ENCODE results near the gene SPATA20. TPM values are rescaled to one million over a fixed set of nuclear protein-coding genes. Genes with fewer than 3 reads are reported as not detected.

The SPATA20 gene
- polyA plus RNA-seq, 1 donor: 61.8 TPM

- WGBS (ENCODE audit: insufficient coverage, low lambda C conversion rate): no CpG with 5 or more reads among the region's 19 CpGs
Observed at GRCh38 chr17:50549256-50549941, 2.4 kb downstream of the SPATA20 start.

GRCh38 chr17:50549969-50550368, 3.0 kb downstream of the SPATA20 start:
- H3K27me3 ChIP-seq (ENCODE audit: control insufficient read depth, insufficient read depth, low read length): no peaks in the 10 kb centered on the region
- H3K27ac ChIP-seq (ENCODE audit: low read length): no peak overlapping the region
- H3K9me3 ChIP-seq (ENCODE audit: control insufficient read depth, low read depth, low read length): no peaks in the 10 kb centered on the region
- WGBS (ENCODE audit: insufficient coverage, low lambda C conversion rate): no CpG with 5 or more reads among the region's 11 CpGs
- H3K36me3 ChIP-seq (ENCODE audit: control insufficient read depth, insufficient read depth, low read length): peaks cover 35% of the 10 kb centered on the region
- H3K4me1 ChIP-seq (ENCODE audit: control insufficient read depth, insufficient read depth, low read length): peaks cover 14% of the 10 kb centered on the region
- H3K4me3 ChIP-seq (ENCODE audit: low read length): no peak overlapping the region
- no peak for DNase-seq

More at GRCh38 chr17:50549256-50549941, 2.4 kb downstream of the SPATA20 start:
- H3K4me3 ChIP-seq (ENCODE audit: low read length): no peak overlapping the region
- H3K9me3 ChIP-seq (ENCODE audit: control insufficient read depth, low read depth, low read length): no peaks in the 10 kb centered on the region
- no peak for DNase-seq
- H3K36me3 ChIP-seq (ENCODE audit: control insufficient read depth, insufficient read depth, low read length): peaks cover 35% of the 10 kb centered on the region
- H3K27ac ChIP-seq (ENCODE audit: low read length): no peak overlapping the region
- H3K4me1 ChIP-seq (ENCODE audit: control insufficient read depth, insufficient read depth, low read length): peaks cover 14% of the 10 kb centered on the region
- H3K27me3 ChIP-seq (ENCODE audit: control insufficient read depth, insufficient read depth, low read length): no peaks in the 10 kb centered on the region

- H3K9me3 ChIP-seq (ENCODE audit: control insufficient read depth, low read depth, low read length): no peaks in the 10 kb centered on the region
- H3K27me3 ChIP-seq (ENCODE audit: control insufficient read depth, insufficient read depth, low read length): no peaks in the 10 kb centered on the region
- peaks cover 14% of the 10 kb centered on the region for H3K4me1 ChIP-seq (ENCODE audit: control insufficient read depth, insufficient read depth, low read length)
- no peak overlapping the region for H3K27ac ChIP-seq (ENCODE audit: low read length)
- peaks cover 43% of the 10 kb centered on the region for H3K36me3 ChIP-seq (ENCODE audit: control insufficient read depth, insufficient read depth, low read length)
- no peak overlapping the region for H3K4me3 ChIP-seq (ENCODE audit: low read length)
- WGBS (ENCODE audit: insufficient coverage, low lambda C conversion rate): no CpG with 5 or more reads among the region's 32 CpGs
- peak; percentile 81 to 88 for DNase-seq
Observed at GRCh38 chr17:50550661-50551432, 3.9 kb downstream of the SPATA20 start.

GRCh38 chr17:50551433-50551815, 4.5 kb downstream of the SPATA20 start:
- peaks cover 14% of the 10 kb centered on the region for H3K4me1 ChIP-seq (ENCODE audit: control insufficient read depth, insufficient read depth, low read length)
- H3K36me3 ChIP-seq (ENCODE audit: control insufficient read depth, insufficient read depth, low read length): peaks cover 44% of the 10 kb centered on the region
- no CpG with 5 or more reads among the region's 8 CpGs for WGBS (ENCODE audit: insufficient coverage, low lambda C conversion rate)

GRCh38 chr17:50551884-50552283, 4.9 kb downstream of the SPATA20 start:
- no peak for DNase-seq
- no peaks in the 10 kb centered on the region for H3K9me3 ChIP-seq (ENCODE audit: control insufficient read depth, low read depth, low read length)
- WGBS (ENCODE audit: insufficient coverage, low lambda C conversion rate): no CpG with 5 or more reads among the region's 12 CpGs
- peaks cover 14% of the 10 kb centered on the region for H3K4me1 ChIP-seq (ENCODE audit: control insufficient read depth, insufficient read depth, low read length)
- no peak overlapping the region for H3K27ac ChIP-seq (ENCODE audit: low read length)
- peaks cover 44% of the 10 kb centered on the region for H3K36me3 ChIP-seq (ENCODE audit: control insufficient read depth, insufficient read depth, low read length)
- H3K4me3 ChIP-seq (ENCODE audit: low read length): no peak overlapping the region
- no peaks in the 10 kb centered on the region for H3K27me3 ChIP-seq (ENCODE audit: control insufficient read depth, insufficient read depth, low read length)

More at GRCh38 chr17:50551433-50551815, 4.5 kb downstream of the SPATA20 start:
- no peaks in the 10 kb centered on the region for H3K27me3 ChIP-seq (ENCODE audit: control insufficient read depth, insufficient read depth, low read length)
- no peak overlapping the region for H3K27ac ChIP-seq (ENCODE audit: low read length)
- no peak for DNase-seq
- no peak overlapping the region for H3K4me3 ChIP-seq (ENCODE audit: low read length)
- no peaks in the 10 kb centered on the region for H3K9me3 ChIP-seq (ENCODE audit: control insufficient read depth, low read depth, low read length)

GRCh38 chr17:50554201-50554600, 7.2 kb downstream of the SPATA20 start:
- Histone ChIP-seq H3K4me3 (ENCODE audit: low read length) (no peak overlapping the region), H3K4me1 (ENCODE audit: control insufficient read depth, insufficient read depth, low read length) (peaks cover 10% of the 10 kb centered on the region), H3K36me3 (ENCODE audit: control insufficient read depth, insufficient read depth, low read length) (peaks cover 41% of the 10 kb centered on the region), H3K27ac (ENCODE audit: low read length) (no peak overlapping the region), H3K27me3 (ENCODE audit: control insufficient read depth, insufficient read depth, low read length) (peaks cover 18% of the 10 kb centered on the region), H3K9me3 (ENCODE audit: control insufficient read depth, low read depth, low read length) (peaks cover 4% of the 10 kb centered on the region)
- no peak for DNase-seq
- WGBS (ENCODE audit: insufficient coverage, low lambda C conversion rate): no CpG with 5 or more reads among the region's 17 CpGs

GRCh38 chr17:50556803-50557202, 9.8 kb downstream of the SPATA20 start:
- no CpG with 5 or more reads among the region's 5 CpGs for WGBS (ENCODE audit: insufficient coverage, low lambda C conversion rate)
- H3K4me3 ChIP-seq (ENCODE audit: low read length): no peak overlapping the region
- H3K4me1 ChIP-seq (ENCODE audit: control insufficient read depth, insufficient read depth, low read length): peaks cover 19% of the 10 kb centered on the region
- DNase-seq: no peak
- no peak overlapping the region for H3K27ac ChIP-seq (ENCODE audit: low read length)
- H3K27me3 ChIP-seq (ENCODE audit: control insufficient read depth, insufficient read depth, low read length): peaks cover 40% of the 10 kb centered on the region
- H3K9me3 ChIP-seq (ENCODE audit: control insufficient read depth, low read depth, low read length): peaks cover 6% of the 10 kb centered on the region
- peaks cover 18% of the 10 kb centered on the region for H3K36me3 ChIP-seq (ENCODE audit: control insufficient read depth, insufficient read depth, low read length)

- H3K9me3 ChIP-seq (ENCODE audit: control insufficient read depth, low read depth, low read length): peaks cover 6% of the 10 kb centered on the region
- no CpG with 5 or more reads among the region's 4 CpGs for WGBS (ENCODE audit: insufficient coverage, low lambda C conversion rate)
- H3K4me1 ChIP-seq (ENCODE audit: control insufficient read depth, insufficient read depth, low read length): peaks cover 23% of the 10 kb centered on the region
- no peak for DNase-seq
- no peak overlapping the region for H3K4me3 ChIP-seq (ENCODE audit: low read length)
- H3K27ac ChIP-seq (ENCODE audit: low read length): no peak overlapping the region
- H3K36me3 ChIP-seq (ENCODE audit: control insufficient read depth, insufficient read depth, low read length): peaks cover 15% of the 10 kb centered on the region
- peaks cover 49% of the 10 kb centered on the region for H3K27me3 ChIP-seq (ENCODE audit: control insufficient read depth, insufficient read depth, low read length)
Observed at GRCh38 chr17:50557630-50558029, 10.7 kb downstream of the SPATA20 start.

GRCh38 chr17:50558091-50558490, 11.1 kb downstream of the SPATA20 start:
- H3K9me3 ChIP-seq (ENCODE audit: control insufficient read depth, low read depth, low read length): peaks cover 6% of the 10 kb centered on the region
- no peak overlapping the region for H3K4me3 ChIP-seq (ENCODE audit: low read length)
- H3K4me1 ChIP-seq (ENCODE audit: control insufficient read depth, insufficient read depth, low read length): peaks cover 23% of the 10 kb centered on the region
- H3K36me3 ChIP-seq (ENCODE audit: control insufficient read depth, insufficient read depth, low read length): peaks cover 13% of the 10 kb centered on the region
- WGBS (ENCODE audit: insufficient coverage, low lambda C conversion rate): no CpG with 5 or more reads among the region's 4 CpGs
- peaks cover 53% of the 10 kb centered on the region for H3K27me3 ChIP-seq (ENCODE audit: control insufficient read depth, insufficient read depth, low read length)
- no peak overlapping the region for H3K27ac ChIP-seq (ENCODE audit: low read length)
- DNase-seq: no peak

GRCh38 chr17:50558581-50558940, 11.6 kb downstream of the SPATA20 start:
- WGBS (ENCODE audit: insufficient coverage, low lambda C conversion rate): no CpG with 5 or more reads among the region's 18 CpGs
- DNase-seq: no peak
- peak overlapping the region; percentile 43 for H3K4me3 ChIP-seq (ENCODE audit: low read length)

More at GRCh38 chr17:50558581-50558940, 11.6 kb downstream of the SPATA20 start:
- Histone ChIP-seq H3K36me3 (ENCODE audit: control insufficient read depth, insufficient read depth, low read length) (peaks cover 11% of the 10 kb centered on the region), H3K9me3 (ENCODE audit: control insufficient read depth, low read depth, low read length) (peaks cover 6% of the 10 kb centered on the region), H3K27ac (ENCODE audit: low read length) (no peak overlapping the region), H3K27me3 (ENCODE audit: control insufficient read depth, insufficient read depth, low read length) (peaks cover 58% of the 10 kb centered on the region), H3K4me1 (ENCODE audit: control insufficient read depth, insufficient read depth, low read length) (peaks cover 23% of the 10 kb centered on the region)
